Activated CD8-positive, alpha-beta T cell treated with anti-CD3 and anti-CD28 coated beads, Interleukin-2, amount 10 ng/mL, durations not matched to agents 7 days and 5 days (primary cell): ENCODE measurements around the gene CLTCL1. TPM values are rescaled to one million over a fixed set of nuclear protein-coding genes. Genes with fewer than 3 reads are reported as not detected.
A peak's percentile ranks its signal among the peaks of the same experiment; 100 is the strongest.
"Not testable (repeated sequence)": the region's sequence is repeated elsewhere in the genome, so short reads cannot be mapped to it uniquely, and the experiment has no call there.

Experiments used
- ATAC-seq: fragments of 150-1000 bp; cut with Tn5 transposase; one replicate; pipeline ENCODE4 v1.10.0; 2021; ENCODE audit warnings: moderate library complexity
- CTCF ChIA-PET: fragments of 350-600 bp; sonication (Branson Sonifier 250); formaldehyde crosslinking; loops from one replicate; lab custom pipeline; 2021; ENCODE audit warnings: antibody characterized with exemption; lab: Charles Lee
- POLR2A ChIA-PET: fragments of 350-600 bp; sonication (Branson Sonifier 250); formaldehyde crosslinking; loops from one replicate; lab custom pipeline; 2021; ENCODE audit warnings: antibody characterized with exemption; lab: Charles Lee
- DNase-seq: peaks from one replicate; pipeline ENCODE4 v3.0.0-alpha.2; 2020
- H3K27ac Mint-ChIP-seq: one replicate; pipeline ENCODE4 v1.8.0; 2021; ENCODE audit warnings: mild to moderate bottlenecking, mixed read lengths
- H3K27me3 Mint-ChIP-seq: one replicate; pipeline ENCODE4 v1.8.0; 2021; ENCODE audit warnings: low read depth, mixed read lengths
- H3K36me3 Mint-ChIP-seq: one replicate; pipeline ENCODE4 v1.8.0; 2021; ENCODE audit warnings: low read depth, mixed read lengths
- H3K4me1 Mint-ChIP-seq: one replicate; pipeline ENCODE4 v1.8.0; 2021; ENCODE audit warnings: low read depth, mixed read lengths
- H3K4me3 Mint-ChIP-seq: one replicate; pipeline ENCODE4 v1.8.0; 2021; ENCODE audit warnings: mild to moderate bottlenecking, mixed read lengths
- H3K9me3 Mint-ChIP-seq: one replicate; pipeline ENCODE4 v1.8.0; 2022; ENCODE audit warnings: mixed read lengths; ENCODE audit not compliant: insufficient read depth
- total RNA-seq, 2 experiments: library from RNA; stranded (reverse); gene quantifications; one replicate each; pipeline ENCODE4 v1.2.3, GENCODE V29; 2021

The CLTCL1 gene
- total RNA-seq, 2 experiments from 2014 or later = 0.44 to 0.58 TPM

GRCh38 chr22:19270873-19271272 is 20.6 kb downstream of the CLTCL1 start:
- peaks cover 9% of the 10 kb centered on the region for H3K36me3 Mint-ChIP-seq
- no peak overlapping the region for H3K27ac Mint-ChIP-seq
- no peak overlapping the region for H3K4me3 Mint-ChIP-seq
- H3K27me3 Mint-ChIP-seq = peaks cover 21% of the 10 kb centered on the region
- ATAC-seq (no peak), DNase-seq (no peak)
- CTCF ChIA-PET = no interaction called here
- H3K9me3 Mint-ChIP-seq = peaks cover 10% of the 10 kb centered on the region
- H3K4me1 Mint-ChIP-seq = no peaks in the 10 kb centered on the region
- POLR2A ChIA-PET = no interaction called here

- Mint-ChIP-seq H3K36me3 (peaks cover 9% of the 10 kb centered on the region), H3K27ac (no peak overlapping the region), H3K9me3 (peaks cover 13% of the 10 kb centered on the region), H3K27me3 (peaks cover 23% of the 10 kb centered on the region), H3K4me1 (no peaks in the 10 kb centered on the region), H3K4me3 (no peak overlapping the region)
- ATAC-seq (no peak), DNase-seq (no peak)
- ChIA-PET CTCF (no interaction called here), POLR2A (no interaction called here)
Measured at GRCh38 chr22:19266547-19267086, 24.9 kb downstream of the CLTCL1 start.

GRCh38 chr22:19265779-19266178 is 25.7 kb downstream of the CLTCL1 start:
- H3K9me3 Mint-ChIP-seq = peaks cover 13% of the 10 kb centered on the region
- ChIA-PET CTCF (no interaction called here), POLR2A (no interaction called here)
- no peak overlapping the region for H3K4me3 Mint-ChIP-seq
- peaks cover under 1% of the 10 kb centered on the region for H3K4me1 Mint-ChIP-seq
- DNase-seq (no peak), ATAC-seq (no peak)
- peaks cover 10% of the 10 kb centered on the region for H3K36me3 Mint-ChIP-seq
- H3K27me3 Mint-ChIP-seq = peaks cover 22% of the 10 kb centered on the region
- no peak overlapping the region for H3K27ac Mint-ChIP-seq

DNA sequence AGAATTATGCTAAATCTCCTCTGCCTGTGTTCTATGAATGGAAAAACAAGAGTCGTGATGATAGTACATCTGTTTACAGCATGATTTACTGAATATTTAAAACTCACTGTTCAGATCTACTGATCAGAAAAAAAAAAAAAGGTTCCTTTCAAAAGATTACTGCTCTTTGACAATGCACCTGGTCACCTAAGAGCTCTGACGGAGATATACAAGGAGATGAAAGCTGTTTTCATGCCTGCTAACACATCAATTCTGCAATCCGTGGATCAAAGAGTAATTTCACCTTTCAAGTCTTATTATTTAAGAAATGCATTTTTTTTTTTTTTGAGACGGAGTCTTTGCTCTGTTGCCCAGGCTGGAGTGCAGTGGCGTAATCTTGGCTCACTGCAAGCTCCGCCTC is 30.7 kb downstream of the CLTCL1 start:
- Mint-ChIP-seq H3K27me3 (peaks cover 3% of the 10 kb centered on the region), H3K4me3 (no peak overlapping the region), H3K27ac (peak overlapping the region; percentile 27), H3K9me3 (peaks cover 2% of the 10 kb centered on the region), H3K36me3 (peaks cover 2% of the 10 kb centered on the region), H3K4me1 (peaks cover 9% of the 10 kb centered on the region)
- CTCF ChIA-PET = interaction anchor here (0.6 kb wide), 1 partner anchor 235 kb away, joined by 3 read pairs; no protein-coding TSS in a partner anchor
- DNase-seq = no peak
- no peak for ATAC-seq
- POLR2A ChIA-PET = interaction anchor here (0.7 kb wide), 1 partner anchor 9 kb away, joined by 3 read pairs; no protein-coding TSS in a partner anchor

DNA sequence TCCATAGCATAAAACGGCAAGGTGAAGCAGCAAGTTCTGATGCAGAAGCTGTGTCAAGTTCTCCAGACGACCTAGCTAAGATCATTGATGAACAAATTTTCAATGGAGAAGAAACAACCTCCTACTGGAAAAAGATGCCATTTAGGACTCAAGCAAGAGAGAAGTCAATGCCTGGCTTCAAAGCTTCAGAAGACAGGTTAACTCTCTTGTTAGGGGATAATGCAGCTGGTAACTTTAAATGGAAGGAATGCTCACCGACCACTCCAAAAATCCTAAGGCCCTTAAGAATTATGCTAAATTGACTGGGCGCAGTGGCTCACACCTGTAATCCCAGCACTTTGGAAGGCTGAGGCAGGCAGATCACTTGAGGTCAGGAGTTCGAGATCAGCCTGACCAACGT is 31.3 kb downstream of the CLTCL1 start:
- no peak overlapping the region for H3K4me3 Mint-ChIP-seq
- ChIA-PET POLR2A (interaction anchor here (0.7 kb wide), 1 partner anchor 8 kb away, joined by 3 read pairs; no protein-coding TSS in a partner anchor), CTCF (no interaction called here)
- peaks cover 9% of the 10 kb centered on the region for H3K4me1 Mint-ChIP-seq
- no peaks in the 10 kb centered on the region for H3K9me3 Mint-ChIP-seq
- H3K36me3 Mint-ChIP-seq = peaks cover 2% of the 10 kb centered on the region
- ATAC-seq = no peak
- H3K27me3 Mint-ChIP-seq = peaks cover 2% of the 10 kb centered on the region
- peak overlapping the region; percentile 62 for H3K27ac Mint-ChIP-seq
- no peak for DNase-seq

DNA sequence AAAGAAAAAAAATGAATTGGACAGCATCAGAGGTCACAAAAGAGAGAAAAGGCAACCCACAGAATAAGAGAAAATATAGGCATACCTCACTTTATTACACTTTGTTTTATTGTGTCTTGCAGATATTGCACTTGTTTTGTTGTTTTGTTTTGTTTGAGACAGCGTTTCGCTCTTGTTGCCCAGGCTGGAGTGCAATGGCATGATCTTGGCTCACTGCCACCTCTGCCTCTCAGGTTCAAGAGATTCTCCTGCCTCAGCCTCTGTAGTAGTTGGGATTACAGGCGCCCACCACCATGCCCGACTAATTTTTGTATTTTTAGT is 32.6 kb downstream of the CLTCL1 start:
- H3K9me3 Mint-ChIP-seq, H3K4me1 Mint-ChIP-seq, H3K4me3 Mint-ChIP-seq, ATAC-seq, H3K27me3 Mint-ChIP-seq, CTCF ChIA-PET, H3K36me3 Mint-ChIP-seq, POLR2A ChIA-PET, DNase-seq: not testable (repeated sequence)
- H3K27ac Mint-ChIP-seq = peak overlapping the region; percentile 46

DNA sequence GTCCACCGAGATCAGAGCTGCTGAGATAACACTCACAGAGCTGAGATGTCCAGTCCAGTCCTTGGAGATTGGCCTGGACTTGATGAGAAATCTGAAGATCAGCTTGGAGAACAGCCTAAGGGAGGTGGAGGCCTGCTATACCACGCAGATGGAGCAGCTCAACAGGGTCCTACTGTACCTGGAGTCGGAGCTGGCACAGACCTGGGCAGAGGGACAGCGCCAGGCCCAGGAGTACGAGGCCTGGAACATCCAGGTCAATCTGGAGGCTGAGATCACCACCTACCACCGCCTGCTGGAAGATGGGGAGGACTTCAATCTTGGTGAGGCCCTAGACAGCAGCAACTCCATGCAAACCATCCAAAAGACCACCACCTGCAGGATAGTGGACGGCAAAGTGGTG is 33.1 kb downstream of the CLTCL1 start:
- no peak overlapping the region for H3K4me3 Mint-ChIP-seq
- H3K27me3 Mint-ChIP-seq = peaks cover 2% of the 10 kb centered on the region
- ChIA-PET POLR2A (no interaction called here), CTCF (no interaction called here)
- DNase-seq = no peak
- ATAC-seq = no peak
- peaks cover 4% of the 10 kb centered on the region for H3K36me3 Mint-ChIP-seq
- H3K9me3 Mint-ChIP-seq = peaks cover 3% of the 10 kb centered on the region
- H3K27ac Mint-ChIP-seq = peak overlapping the region; percentile 46
- H3K4me1 Mint-ChIP-seq = peaks cover 9% of the 10 kb centered on the region

DNA sequence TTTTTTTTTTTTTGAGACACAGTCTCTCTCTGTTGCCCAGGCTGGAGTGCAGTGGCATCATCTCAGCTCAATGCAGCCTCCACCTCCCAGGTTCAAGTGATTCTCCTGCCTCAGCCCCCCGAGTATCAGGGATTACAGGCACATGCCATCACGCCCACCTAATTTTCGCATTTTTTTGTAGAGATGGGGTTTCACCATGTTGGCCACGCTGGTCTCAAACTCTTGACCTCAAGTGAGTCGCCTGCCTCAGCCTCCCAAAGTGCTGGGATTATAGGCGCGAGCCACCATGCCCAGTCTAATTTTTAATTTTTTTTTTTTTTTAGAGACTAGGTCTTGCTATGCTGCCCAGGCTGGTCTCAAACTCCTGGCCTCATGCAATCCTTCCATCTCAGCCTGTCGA is 35.2 kb downstream of the CLTCL1 start:
- not testable (repeated sequence) for H3K9me3 Mint-ChIP-seq, H3K27ac Mint-ChIP-seq

GRCh38 chr22:19253143-19253542 is 38.4 kb downstream of the CLTCL1 start:
- ChIA-PET POLR2A (no interaction called here), CTCF (interaction anchor here (0.6 kb wide), 1 partner anchor 43 kb away, joined by 3 read pairs; no protein-coding TSS in a partner anchor)
- DNase-seq = no peak
- Mint-ChIP-seq H3K9me3 (peaks cover 3% of the 10 kb centered on the region), H3K27me3 (peaks cover 2% of the 10 kb centered on the region), H3K27ac (no peak overlapping the region), H3K4me3 (no peak overlapping the region), H3K4me1 (no peaks in the 10 kb centered on the region), H3K36me3 (peaks cover 1% of the 10 kb centered on the region)
- ATAC-seq = no peak

More for the DNA sequence above, 35.2 kb downstream of the CLTCL1 start:
- POLR2A ChIA-PET, H3K4me3 Mint-ChIP-seq, DNase-seq, H3K27me3 Mint-ChIP-seq, ATAC-seq, CTCF ChIA-PET, H3K4me1 Mint-ChIP-seq, H3K36me3 Mint-ChIP-seq: not testable (repeated sequence)

GRCh38 chr22:19244600-19245352 is 46.7 kb downstream of the CLTCL1 start:
- DNase-seq (no peak), ATAC-seq (no peak)
- Mint-ChIP-seq H3K4me1 (peaks cover 7% of the 10 kb centered on the region), H3K27me3 (peaks cover 4% of the 10 kb centered on the region), H3K4me3 (no peak overlapping the region), H3K9me3 (no peaks in the 10 kb centered on the region), H3K36me3 (no peaks in the 10 kb centered on the region), H3K27ac (no peak overlapping the region)
- ChIA-PET POLR2A (no interaction called here), CTCF (interaction anchor here (1.0 kb wide), 1 partner anchor 20 kb away, joined by 3 read pairs; no protein-coding TSS in a partner anchor)

DNA sequence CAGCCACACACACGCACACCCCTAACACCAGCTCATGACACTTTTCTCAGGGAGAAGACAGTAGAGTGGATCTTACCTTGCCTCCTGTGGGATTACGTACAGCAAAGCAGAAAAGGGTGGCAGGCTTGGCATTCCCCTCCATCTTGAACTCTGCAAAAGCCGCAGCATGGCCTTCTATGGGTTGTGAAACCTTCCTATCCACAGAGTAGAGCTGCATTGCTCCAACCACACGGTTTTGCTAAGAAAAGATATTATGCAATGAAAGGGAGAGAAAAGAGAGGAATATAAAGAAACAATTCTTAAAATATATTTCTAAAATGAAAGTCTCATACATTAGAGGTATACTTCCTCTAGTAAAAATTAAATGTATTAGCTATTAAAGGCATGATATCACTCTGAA is 48.8 kb downstream of the CLTCL1 start:
- Mint-ChIP-seq H3K27me3 (peaks cover 2% of the 10 kb centered on the region), H3K27ac (no peak overlapping the region), H3K4me1 (peaks cover 7% of the 10 kb centered on the region), H3K4me3 (no peak overlapping the region), H3K36me3 (no peaks in the 10 kb centered on the region), H3K9me3 (no peaks in the 10 kb centered on the region)
- ChIA-PET POLR2A (no interaction called here), CTCF (no interaction called here)
- DNase-seq (no peak), ATAC-seq (no peak)

- H3K4me1 Mint-ChIP-seq = peaks cover 7% of the 10 kb centered on the region
- H3K4me3 Mint-ChIP-seq = no peak overlapping the region
- DNase-seq (no peak), ATAC-seq (no peak)
- H3K27ac Mint-ChIP-seq = no peak overlapping the region
- POLR2A ChIA-PET = no interaction called here
- CTCF ChIA-PET = no interaction called here
- H3K9me3 Mint-ChIP-seq = no peaks in the 10 kb centered on the region
- H3K36me3 Mint-ChIP-seq = no peaks in the 10 kb centered on the region
- H3K27me3 Mint-ChIP-seq = peaks cover 5% of the 10 kb centered on the region
Measured at GRCh38 chr22:19241593-19241906, 50.0 kb downstream of the CLTCL1 start.
